Activated CD8-positive, alpha-beta T cell treated with anti-CD3 and anti-CD28 coated beads for 36 hours (primary cell): Measurements from ENCODE around the gene HERC2. TPM values are rescaled to one million over a fixed set of nuclear protein-coding genes. Genes with fewer than 3 reads are reported as not detected.

Experiments
- ATAC-seq: fragments of 200-7000 bp; cut with Tn5 transposase; one replicate; pipeline ENCODE4 v1.10.0; 2021; ENCODE audit warnings: mild to moderate bottlenecking, moderate library complexity
- CTCF ChIA-PET: fragments of 350-600 bp; sonication (Branson Sonifier 250); formaldehyde crosslinking; loops from one replicate; lab custom pipeline; 2021; ENCODE audit warnings: antibody characterized with exemption; lab: Charles Lee
- POLR2A ChIA-PET: fragments of 350-600 bp; sonication (Branson Sonifier 250); formaldehyde crosslinking; loops from one replicate; lab custom pipeline; 2021; ENCODE audit warnings: antibody characterized with exemption; lab: Charles Lee
- DNase-seq: peaks from one replicate; pipeline ENCODE4 v3.0.0-alpha.2; 2020
- H3K27ac Mint-ChIP-seq: one replicate; pipeline ENCODE4 v1.8.0; 2021; ENCODE audit warnings: mild to moderate bottlenecking, mixed read lengths
- H3K27me3 Mint-ChIP-seq: one replicate; pipeline ENCODE4 v1.8.0; 2021; ENCODE audit warnings: mixed read lengths
- H3K36me3 Mint-ChIP-seq: one replicate; pipeline ENCODE4 v1.8.0; 2021; ENCODE audit warnings: low read depth, mixed read lengths
- H3K4me1 Mint-ChIP-seq: one replicate; pipeline ENCODE4 v1.8.0; 2021; ENCODE audit warnings: low read depth, mixed read lengths
- H3K4me3 Mint-ChIP-seq: one replicate; pipeline ENCODE4 v1.8.0; 2021; ENCODE audit warnings: mild to moderate bottlenecking, moderate library complexity, mixed read lengths
- H3K9me3 Mint-ChIP-seq: one replicate; pipeline ENCODE4 v1.8.0; 2021; ENCODE audit warnings: mixed read lengths
- CTCF ChIP-seq: fragments of 200-600 bp; IDR thresholded peaks from one replicate; pipeline ENCODE4 v1.8.0; 2022; ENCODE audit warnings: antibody characterized with exemption, mild to moderate bottlenecking
- intact Hi-C: fragments of 100-400 bp; cut with micrococcal nuclease; formaldehyde crosslinking; loops from one replicate; pipeline ENCODE4 v1.10.0; 2022
- total RNA-seq, 2 experiments: library from RNA; stranded (reverse); gene quantifications; one replicate each; pipeline ENCODE4 v1.2.3, GENCODE V29; 2021

The HERC2 gene
- total RNA-seq, 2 experiments from 2014 or later, result 29.5 to 32.3 TPM

GRCh38 chr15:28086175-28086703 is 235.7 kb downstream of the HERC2 start:
- peaks cover 8% of the 10 kb centered on the region for H3K4me1 Mint-ChIP-seq
- H3K9me3 Mint-ChIP-seq, result peaks cover 12% of the 10 kb centered on the region
- no peak overlapping the region for H3K4me3 Mint-ChIP-seq
- DNase-seq (peak; percentile 72), ATAC-seq (peak; percentile 100)
- peaks cover 30% of the 10 kb centered on the region for H3K27me3 Mint-ChIP-seq
- H3K36me3 Mint-ChIP-seq, result peaks cover 8% of the 10 kb centered on the region
- TF ChIP-seq CTCF, result peak; percentile 77
- ChIA-PET POLR2A (no interaction called here), CTCF (interaction anchor here (1.2 kb wide), 1 partner anchor 11 kb away, joined by 5 read pairs; no protein-coding TSS in a partner anchor)
- intact Hi-C loops, result no loop called here
- no peak overlapping the region for H3K27ac Mint-ChIP-seq

DNA sequence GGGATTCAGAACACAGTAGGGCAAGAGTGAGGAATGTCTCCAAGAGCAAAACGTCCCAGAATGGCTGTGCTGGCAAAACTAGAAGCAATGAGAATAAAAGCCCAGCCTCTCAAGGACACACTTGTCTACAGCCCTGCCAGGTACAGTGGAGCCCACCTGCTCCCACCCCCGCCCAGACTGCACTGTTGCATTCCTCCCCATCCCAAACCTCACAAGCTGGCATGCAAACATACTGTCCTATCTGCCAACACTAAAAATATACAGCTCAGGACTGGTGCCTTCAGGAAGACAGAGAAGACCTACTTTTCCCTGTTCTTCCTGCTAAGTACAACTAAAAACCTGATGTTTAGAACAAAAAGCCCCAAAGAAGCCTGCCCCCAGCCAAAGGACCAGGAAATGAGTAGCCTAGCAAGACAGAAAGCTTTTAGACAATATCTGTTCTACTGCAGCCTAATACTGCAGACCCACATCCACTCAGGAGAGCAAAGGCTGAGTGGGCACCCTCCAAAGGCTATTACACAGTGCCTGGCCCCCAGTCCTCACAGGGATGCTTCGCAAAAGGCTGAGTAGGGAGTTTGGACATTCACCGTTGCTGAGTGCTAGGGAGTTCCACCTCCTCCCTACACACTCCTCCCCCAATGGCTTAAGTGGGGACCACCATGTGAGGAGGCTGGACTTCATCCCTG is 236.3 kb downstream of the HERC2 start:
- intact Hi-C loops, result no loop called here
- Mint-ChIP-seq H3K36me3 (peaks cover 7% of the 10 kb centered on the region), H3K27me3 (peaks cover 26% of the 10 kb centered on the region), H3K4me1 (peaks cover 8% of the 10 kb centered on the region), H3K27ac (no peak overlapping the region), H3K4me3 (no peak overlapping the region), H3K9me3 (peaks cover 8% of the 10 kb centered on the region)
- no peak for ATAC-seq
- POLR2A ChIA-PET, result no interaction called here
- CTCF ChIA-PET, result interaction anchor here (0.9 to 1.2 kb wide), 2 partner anchors 10 to 14 kb away, joined by 3 to 5 read pairs; no protein-coding TSS in a partner anchor
- TF ChIP-seq CTCF, result no peak
- DNase-seq, result no peak

DNA sequence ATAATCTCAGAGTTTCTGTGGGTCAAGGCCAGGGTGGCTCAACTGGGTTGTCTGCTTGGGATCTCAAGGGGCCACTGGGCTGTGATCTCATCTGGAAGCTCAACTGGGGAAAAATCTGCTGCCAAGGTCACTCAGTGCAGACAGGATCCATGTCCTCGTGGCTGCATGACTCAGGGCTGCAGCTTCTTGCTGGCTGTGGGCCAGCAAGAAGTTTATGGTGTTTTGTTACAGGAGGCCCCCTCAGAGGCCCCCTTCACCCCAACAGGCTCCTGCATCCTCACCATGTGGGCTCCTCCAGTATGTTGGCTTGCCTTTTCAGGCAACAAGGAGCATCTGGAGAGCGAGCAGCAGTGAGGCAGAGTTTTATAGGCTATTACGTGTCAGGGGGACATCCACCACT is 237.4 kb downstream of the HERC2 start:
- H3K4me3 Mint-ChIP-seq, result no peak overlapping the region
- peaks cover 3% of the 10 kb centered on the region for H3K9me3 Mint-ChIP-seq
- no peak for TF ChIP-seq CTCF
- no peak overlapping the region for H3K27ac Mint-ChIP-seq
- CTCF ChIA-PET, result interaction anchor here (0.9 to 2.0 kb wide), 2 partner anchors 13 to 42 kb away, joined by 3 to 5 read pairs; no protein-coding TSS in a partner anchor
- H3K27me3 Mint-ChIP-seq, result peaks cover 23% of the 10 kb centered on the region
- POLR2A ChIA-PET, result no interaction called here
- intact Hi-C loops, result no loop called here
- H3K4me1 Mint-ChIP-seq, result peaks cover 8% of the 10 kb centered on the region
- ATAC-seq, result no peak
- peaks cover 3% of the 10 kb centered on the region for H3K36me3 Mint-ChIP-seq
- DNase-seq, result no peak

DNA sequence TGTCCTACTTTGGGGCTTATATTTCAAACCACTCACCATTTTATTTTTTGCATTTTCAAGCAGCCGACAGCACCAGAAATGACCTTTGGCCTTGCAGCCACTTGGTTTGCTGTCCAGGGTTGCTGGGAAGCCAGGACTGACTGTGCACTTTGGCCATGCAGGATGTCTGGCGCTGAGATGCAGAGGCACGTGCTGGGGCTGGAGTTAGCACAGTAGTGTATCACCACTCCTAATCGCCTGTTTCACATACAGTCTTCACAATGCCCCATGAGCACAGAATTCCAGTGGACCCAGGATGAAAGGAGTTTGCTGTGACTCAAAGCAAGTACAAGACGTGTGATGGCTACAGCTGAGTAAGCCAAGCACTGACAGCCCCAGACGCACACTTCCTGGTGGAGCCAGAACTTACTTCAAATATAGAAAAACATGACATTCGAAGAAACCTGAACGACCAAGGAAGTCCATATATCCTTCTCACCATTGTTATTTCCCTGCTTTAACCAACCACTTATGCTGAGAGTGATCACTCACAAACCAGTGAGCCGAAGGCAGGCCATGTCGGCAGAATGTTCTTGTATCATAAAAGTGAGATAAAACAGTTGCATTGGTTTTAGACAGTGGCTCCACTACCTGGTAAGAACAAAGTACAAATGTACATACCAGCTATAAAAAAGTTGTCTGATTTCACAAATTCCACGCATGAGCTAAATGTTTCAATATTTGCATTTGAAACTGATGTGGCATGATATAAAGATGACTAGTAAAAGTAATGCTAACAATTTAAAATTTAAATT is 238.9 kb downstream of the HERC2 start:
- Mint-ChIP-seq H3K4me1 (peaks cover 8% of the 10 kb centered on the region), H3K27me3 (peaks cover 14% of the 10 kb centered on the region), H3K27ac (no peak overlapping the region), H3K36me3 (no peaks in the 10 kb centered on the region), H3K4me3 (no peak overlapping the region), H3K9me3 (no peaks in the 10 kb centered on the region)
- POLR2A ChIA-PET, result no interaction called here
- intact Hi-C loops, result no loop called here
- TF ChIP-seq CTCF, result no peak
- no peak for ATAC-seq
- DNase-seq, result no peak
- CTCF ChIA-PET, result interaction anchor here (1.2 to 2.0 kb wide), 2 partner anchors 43 kb away, joined by 4 to 5 read pairs; no protein-coding TSS in a partner anchor
